Measurements from ENCODE around the gene SAMD3.
A peak's percentile ranks its signal among the peaks of the same experiment; 100 is the strongest.
"Not testable (repeated sequence)": the region's sequence is repeated elsewhere in the genome, so short reads cannot be mapped to it uniquely, and the experiment has no call there.

Gene SAMD3

GRCh38 chr6:130134582-130134981 lies 88.2 kb downstream of the SAMD3 start:
- DNase-seq (ENCODE audit: low read depth in 2 of 2, low spot score in 1 of 2), result no peak

GRCh38 chr6:130132286-130132701 lies 90.5 kb downstream of the SAMD3 start:
- DNase-seq (ENCODE audit: low read depth in 2 of 2, low spot score in 1 of 2), result peak; percentile 13 to 25

GRCh38 chr6:130129762-130130246 lies 92.9 kb downstream of the SAMD3 start:
- no peak for DNase-seq (ENCODE audit: low read depth in 2 of 2, low spot score in 1 of 2)

- no peak for DNase-seq (ENCODE audit: low read depth in 2 of 2, low spot score in 1 of 2)
Observed at GRCh38 chr6:130128326-130128725, 94.4 kb downstream of the SAMD3 start.

- no peak for DNase-seq (ENCODE audit: low read depth in 2 of 2, low spot score in 1 of 2)
Observed at GRCh38 chr6:130127195-130127594, 95.6 kb downstream of the SAMD3 start.

- DNase-seq (ENCODE audit: low read depth in 2 of 2, low spot score in 1 of 2), result no peak
Observed at GRCh38 chr6:130122243-130122642, 100.5 kb downstream of the SAMD3 start.

- DNase-seq (ENCODE audit: low read depth in 2 of 2, low spot score in 1 of 2), result no peak
Observed at GRCh38 chr6:130120731-130121130, 102.0 kb downstream of the SAMD3 start.

- no peak for DNase-seq (ENCODE audit: low read depth in 2 of 2, low spot score in 1 of 2)
Observed at GRCh38 chr6:130119211-130119610, 103.5 kb downstream of the SAMD3 start.

- DNase-seq (ENCODE audit: low read depth in 2 of 2, low spot score in 1 of 2), result no peak
Observed at GRCh38 chr6:130118236-130118635, 104.5 kb downstream of the SAMD3 start.

- DNase-seq (ENCODE audit: low read depth in 2 of 2, low spot score in 1 of 2), result not testable (repeated sequence)
Observed at GRCh38 chr6:130117187-130117701, 105.5 kb downstream of the SAMD3 start.

- no peak for DNase-seq (ENCODE audit: low read depth in 2 of 2, low spot score in 1 of 2)
Observed at GRCh38 chr6:130116273-130116672, 106.5 kb downstream of the SAMD3 start.

- DNase-seq (ENCODE audit: low read depth in 2 of 2, low spot score in 1 of 2), result no peak
Observed at GRCh38 chr6:130115036-130115435, 107.7 kb downstream of the SAMD3 start.

- no peak for DNase-seq (ENCODE audit: low read depth in 2 of 2, low spot score in 1 of 2)
Observed at GRCh38 chr6:130113201-130113710, 109.5 kb downstream of the SAMD3 start.

GRCh38 chr6:130111031-130111430 lies 111.7 kb downstream of the SAMD3 start:
- DNase-seq (ENCODE audit: low read depth in 2 of 2, low spot score in 1 of 2), result no peak

- DNase-seq (ENCODE audit: low read depth in 2 of 2, low spot score in 1 of 2), result no peak
Observed at GRCh38 chr6:130107710-130108109, 115.0 kb downstream of the SAMD3 start.

GRCh38 chr6:130105996-130106704 lies 116.6 kb downstream of the SAMD3 start:
- DNase-seq (ENCODE audit: low read depth in 2 of 2, low spot score in 1 of 2), result no peak

GRCh38 chr6:130099119-130099518 lies 123.6 kb downstream of the SAMD3 start:
- DNase-seq (ENCODE audit: low read depth in 2 of 2, low spot score in 1 of 2), result no peak

- no peak for DNase-seq (ENCODE audit: low read depth in 2 of 2, low spot score in 1 of 2)
Observed at GRCh38 chr6:130098317-130098716, 124.4 kb downstream of the SAMD3 start.
